ENCODE measurements around the gene SRCAP.

SRCAP gene

DNA sequence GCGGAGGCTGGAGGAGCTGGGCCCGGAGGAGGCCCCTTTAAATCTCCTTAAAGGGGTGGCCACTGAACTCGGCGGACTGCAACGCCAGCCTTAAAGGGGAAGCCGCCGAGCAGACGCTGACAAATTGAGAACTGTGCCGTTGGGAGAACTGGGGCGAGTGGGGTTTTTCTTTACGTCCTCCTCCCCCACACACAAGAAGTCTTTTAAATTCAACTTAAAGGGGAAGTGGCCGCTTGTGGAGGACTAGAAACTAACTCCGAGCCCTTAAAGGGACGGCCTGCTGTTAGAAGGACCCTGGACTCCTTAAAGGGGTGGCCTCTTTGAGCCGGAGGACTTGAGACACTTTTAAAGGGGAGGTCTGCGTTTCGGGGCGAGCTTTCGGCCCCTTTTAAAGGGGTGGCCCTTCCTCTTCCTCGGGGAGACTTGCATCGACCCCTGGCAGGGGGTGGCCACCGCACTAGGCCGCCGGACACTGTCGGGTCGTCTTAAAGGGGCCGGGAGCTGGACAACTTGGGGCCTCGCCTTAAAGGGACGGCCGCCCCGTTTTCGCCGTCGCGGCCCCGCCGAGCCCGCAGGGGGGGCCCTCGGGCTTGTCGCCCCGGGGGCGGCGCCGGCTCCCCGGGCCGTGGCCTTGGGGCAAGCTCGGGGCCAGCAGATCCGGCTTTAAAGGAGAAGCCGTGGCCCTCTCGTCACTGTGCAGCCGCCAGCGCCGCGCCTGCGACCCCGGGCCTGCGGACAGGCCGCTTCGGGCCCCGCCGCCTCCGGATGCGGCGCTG, 40.1 kb upstream of the SRCAP start:
- Histone ChIP-seq H3K27me3 (ENCODE audit: insufficient read depth, low read depth) (no peaks in the 10 kb centered on the region), H3K4me3 (IDR thresholded peaks at IDR 0.05; ENCODE audit: insufficient read depth, low read depth, low read length) (peak overlapping the region; percentile 26), H3K27ac (peak overlapping the region; percentile 86), H3K4me2 (peak overlapping the region; percentile 27; the same call in 1 of the 2 replicates), H2AFZ (ENCODE audit: low read depth) (peak overlapping the region; percentile 38), H3K9ac (peak overlapping the region; percentile 64), H3K79me2 (ENCODE audit: insufficient read depth, low read depth) (peaks cover 43% of the 10 kb centered on the region), H3K36me3 (ENCODE audit: insufficient read depth) (0 out of 2 replicates have a peak, but pooled peaks cover 5% of the 10 kb centered on the region), H4K20me1 (ENCODE audit: insufficient read depth) (no peaks in the 10 kb centered on the region; the same call in 1 of the 2 replicates), H3K4me1 (ENCODE audit: low read depth, poor library complexity, severe bottlenecking) (peaks cover 48% of the 10 kb centered on the region)
- TF ChIP-seq, protein P1, sequence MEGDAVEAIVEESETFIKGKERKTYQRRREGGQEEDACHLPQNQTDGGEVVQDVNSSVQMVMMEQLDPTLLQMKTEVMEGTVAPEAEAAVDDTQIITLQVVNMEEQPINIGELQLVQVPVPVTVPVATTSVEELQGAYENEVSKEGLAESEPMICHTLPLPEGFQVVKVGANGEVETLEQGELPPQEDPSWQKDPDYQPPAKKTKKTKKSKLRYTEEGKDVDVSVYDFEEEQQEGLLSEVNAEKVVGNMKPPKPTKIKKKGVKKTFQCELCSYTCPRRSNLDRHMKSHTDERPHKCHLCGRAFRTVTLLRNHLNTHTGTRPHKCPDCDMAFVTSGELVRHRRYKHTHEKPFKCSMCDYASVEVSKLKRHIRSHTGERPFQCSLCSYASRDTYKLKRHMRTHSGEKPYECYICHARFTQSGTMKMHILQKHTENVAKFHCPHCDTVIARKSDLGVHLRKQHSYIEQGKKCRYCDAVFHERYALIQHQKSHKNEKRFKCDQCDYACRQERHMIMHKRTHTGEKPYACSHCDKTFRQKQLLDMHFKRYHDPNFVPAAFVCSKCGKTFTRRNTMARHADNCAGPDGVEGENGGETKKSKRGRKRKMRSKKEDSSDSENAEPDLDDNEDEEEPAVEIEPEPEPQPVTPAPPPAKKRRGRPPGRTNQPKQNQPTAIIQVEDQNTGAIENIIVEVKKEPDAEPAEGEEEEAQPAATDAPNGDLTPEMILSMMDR (conservative IDR thresholded peaks at IDR 0.05; ENCODE audit: low read depth, low read length) = peak; percentile 34; the same call in 1 of the 2 replicates

DNA sequence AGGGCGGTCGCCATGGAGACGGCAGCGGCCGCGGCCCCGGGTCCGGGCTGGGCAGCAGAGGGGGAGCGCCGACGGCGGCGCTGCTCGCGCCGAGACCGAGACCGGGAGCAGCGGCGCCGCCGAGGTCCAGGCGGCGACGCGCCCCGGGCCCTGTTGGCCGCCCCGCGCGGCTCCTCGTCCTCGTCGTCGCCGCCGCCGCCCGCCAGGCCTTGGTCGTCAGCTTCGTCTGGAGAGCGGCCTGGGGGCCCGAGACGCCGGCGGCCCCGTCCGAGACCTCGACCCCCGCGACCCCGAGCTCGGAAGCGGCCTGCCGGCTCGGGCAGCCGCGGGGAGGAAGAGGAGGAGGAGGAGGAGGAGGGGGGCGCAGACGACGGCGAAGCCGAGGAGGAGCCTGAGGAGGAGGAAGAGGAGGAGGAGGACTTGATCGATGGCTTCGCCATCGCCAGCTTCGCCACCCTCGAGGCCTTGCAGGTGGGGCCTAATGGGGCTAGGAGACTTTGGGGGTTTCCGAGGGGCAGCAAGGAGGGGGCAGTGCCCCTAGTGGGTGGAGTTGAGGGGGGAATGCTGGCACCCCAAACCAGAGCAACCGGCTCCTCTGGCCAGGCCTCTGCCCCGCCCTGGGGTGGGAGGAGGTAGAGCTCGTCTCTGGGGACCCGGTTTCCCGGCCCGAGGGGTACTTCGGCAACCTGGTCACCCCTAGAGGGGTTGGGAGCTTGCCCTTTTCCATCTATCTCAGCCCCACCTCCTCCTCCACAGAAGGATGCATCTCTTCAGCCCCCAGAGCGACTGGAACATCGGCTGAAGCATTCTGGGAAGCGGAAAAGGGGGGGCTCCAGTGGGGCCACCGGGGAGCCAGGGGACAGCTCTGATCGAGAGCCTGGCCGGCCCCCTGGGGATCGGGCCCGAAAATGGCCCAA, 39.2 kb upstream of the SRCAP start:
- Histone ChIP-seq H2AFZ (ENCODE audit: low read depth) (peak overlapping the region; percentile 23; the same call in 1 of the 2 replicates), H3K4me2 (peak overlapping the region; percentile 83), H3K36me3 (ENCODE audit: insufficient read depth) (0 out of 2 replicates have a peak, but pooled peaks cover 5% of the 10 kb centered on the region)

GRCh38 chr16:30660424-30661261, 38.3 kb upstream of the SRCAP start:
- Histone ChIP-seq H3K9ac (peak overlapping the region; percentile 64), H4K20me1 (ENCODE audit: insufficient read depth) (no peaks in the 10 kb centered on the region; the same call in 1 of the 2 replicates), H3K4me3 (IDR thresholded peaks at IDR 0.05; ENCODE audit: insufficient read depth, low read depth, low read length) (no peak overlapping the region), H3K4me1 (ENCODE audit: low read depth, poor library complexity, severe bottlenecking) (peaks cover 45% of the 10 kb centered on the region), H3K27me3 (ENCODE audit: insufficient read depth, low read depth) (no peaks in the 10 kb centered on the region), H3K4me2 (peak overlapping the region; percentile 83), H3K27ac (peak overlapping the region; percentile 86), H2AFZ (ENCODE audit: low read depth) (0 out of 2 replicates have a peak overlapping the region, but pooled peaks have one; percentile 23), H3K79me2 (ENCODE audit: insufficient read depth, low read depth) (peaks cover 43% of the 10 kb centered on the region), H3K36me3 (ENCODE audit: insufficient read depth) (peaks cover 5% of the 10 kb centered on the region; the same call in 1 of the 2 replicates)
- TF ChIP-seq, protein P1 (conservative IDR thresholded peaks at IDR 0.05; ENCODE audit: low read depth, low read length) = no peak

More for the DNA sequence above, 39.2 kb upstream of the SRCAP start:
- peaks cover 48% of the 10 kb centered on the region for H3K4me1 ChIP-seq (ENCODE audit: low read depth, poor library complexity, severe bottlenecking)
- H3K79me2 ChIP-seq (ENCODE audit: insufficient read depth, low read depth) = peaks cover 43% of the 10 kb centered on the region
- peak overlapping the region; percentile 86 for H3K27ac ChIP-seq
- peak overlapping the region; percentile 64 for H3K9ac ChIP-seq
- no peaks in the 10 kb centered on the region for H3K27me3 ChIP-seq (ENCODE audit: insufficient read depth, low read depth)
- H3K4me3 ChIP-seq (IDR thresholded peaks at IDR 0.05; ENCODE audit: insufficient read depth, low read depth, low read length) = peak overlapping the region; percentile 7
- TF ChIP-seq, protein P1 (conservative IDR thresholded peaks at IDR 0.05; ENCODE audit: low read depth, low read length) = peak; percentile 14; the same call in 1 of the 2 replicates
- no peaks in the 10 kb centered on the region; the same call in 1 of the 2 replicates for H4K20me1 ChIP-seq (ENCODE audit: insufficient read depth)

Data from KMS-11 (cell line).